Measurements from ENCODE around the gene NT5C3A. TPM values are rescaled to one million over a fixed set of nuclear protein-coding genes. Genes with fewer than 3 reads are reported as not detected.

Gene NT5C3A
- total RNA-seq, 1 donor from 2014 or later, result 14.5 TPM

- Mint-ChIP-seq H3K27ac (ENCODE audit: unreplicated experiment) (no peak overlapping the region), H3K4me1 (ENCODE audit: low read depth) (peaks cover 15% of the 10 kb centered on the region), H3K9me3 (ENCODE audit: low read depth) (no peaks in the 10 kb centered on the region), H3K36me3 (ENCODE audit: low read depth) (no peaks in the 10 kb centered on the region), H3K4me3 (ENCODE audit: unreplicated experiment) (no peak overlapping the region), H3K27me3 (ENCODE audit: low read depth) (no peaks in the 10 kb centered on the region)
- no peak for TF ChIP-seq CTCF (IDR thresholded peaks at IDR 0.05)
- no peak for DNase-seq (ENCODE audit: low spot score)
These were observed 7.4 kb downstream of the NT5C3A start for GRCh38 chr7:33055158-33055557.

GRCh38 chr7:33054261-33054964, 8.2 kb downstream of the NT5C3A start:
- TF ChIP-seq CTCF (IDR thresholded peaks at IDR 0.05), result no peak
- Mint-ChIP-seq H3K4me1 (ENCODE audit: low read depth) (peaks cover 10% of the 10 kb centered on the region), H3K27me3 (ENCODE audit: low read depth) (no peaks in the 10 kb centered on the region), H3K4me3 (ENCODE audit: unreplicated experiment) (no peak overlapping the region), H3K9me3 (ENCODE audit: low read depth) (no peaks in the 10 kb centered on the region), H3K36me3 (ENCODE audit: low read depth) (no peaks in the 10 kb centered on the region), H3K27ac (ENCODE audit: unreplicated experiment) (no peak overlapping the region)
- no peak for DNase-seq (ENCODE audit: low spot score)

GRCh38 chr7:33053721-33054120, 8.9 kb downstream of the NT5C3A start:
- no peaks in the 10 kb centered on the region for H3K9me3 Mint-ChIP-seq (ENCODE audit: low read depth)
- no peak overlapping the region for H3K4me3 Mint-ChIP-seq (ENCODE audit: unreplicated experiment)
- H3K36me3 Mint-ChIP-seq (ENCODE audit: low read depth), result no peaks in the 10 kb centered on the region
- no peak overlapping the region for H3K27ac Mint-ChIP-seq (ENCODE audit: unreplicated experiment)
- no peak for TF ChIP-seq CTCF (IDR thresholded peaks at IDR 0.05)
- peaks cover 3% of the 10 kb centered on the region for H3K4me1 Mint-ChIP-seq (ENCODE audit: low read depth)
- no peaks in the 10 kb centered on the region for H3K27me3 Mint-ChIP-seq (ENCODE audit: low read depth)
- DNase-seq (ENCODE audit: low spot score), result no peak

- Mint-ChIP-seq H3K36me3 (ENCODE audit: low read depth) (no peaks in the 10 kb centered on the region), H3K27ac (ENCODE audit: unreplicated experiment) (no peak overlapping the region)
- no peak for DNase-seq (ENCODE audit: low spot score)
These were observed 11.8 kb downstream of the NT5C3A start for GRCh38 chr7:33050535-33051318.

More at GRCh38 chr7:33050535-33051318, 11.8 kb downstream of the NT5C3A start:
- Mint-ChIP-seq H3K9me3 (ENCODE audit: low read depth) (no peaks in the 10 kb centered on the region), H3K4me3 (ENCODE audit: unreplicated experiment) (no peak overlapping the region), H3K27me3 (ENCODE audit: low read depth) (no peaks in the 10 kb centered on the region), H3K4me1 (ENCODE audit: low read depth) (no peaks in the 10 kb centered on the region)
- peak; percentile 92 for TF ChIP-seq CTCF (IDR thresholded peaks at IDR 0.05)
